ENCODE data around the gene MAL.
"Not testable (repeated sequence)": the region's sequence is repeated elsewhere in the genome, so short reads cannot be mapped to it uniquely, and the experiment has no call there.

The MAL gene

GRCh38 chr2:95091885-95092555, 66.5 kb downstream of the MAL start:
- Histone ChIP-seq H3K27ac (ENCODE audit: low read depth in 2 of 2, low read length in 2 of 2) (no peak overlapping the region), H3K4me3 (ENCODE audit: low read length in 2 of 2) (no peak overlapping the region), H3K9ac (ENCODE audit: low read depth in 1 of 2, low read length in 2 of 2) (no peak overlapping the region), H3K9me3 (ENCODE audit: control insufficient read depth in 2 of 2, low read length in 2 of 2) (no peaks in the 10 kb centered on the region), H3K4me1 (ENCODE audit: control insufficient read depth in 2 of 2, insufficient read depth in 2 of 2, low read length in 2 of 2) (no peaks in the 10 kb centered on the region), H3K27me3 (ENCODE audit: control insufficient read depth in 2 of 2, insufficient read depth in 2 of 2, low read length in 2 of 2) (no peaks in the 10 kb centered on the region), H3K36me3 (ENCODE audit: control insufficient read depth in 2 of 2, insufficient read depth in 2 of 2, low read length in 2 of 2) (peaks cover 45 to 54% of the 10 kb centered on the region in 2 donors)

DNA sequence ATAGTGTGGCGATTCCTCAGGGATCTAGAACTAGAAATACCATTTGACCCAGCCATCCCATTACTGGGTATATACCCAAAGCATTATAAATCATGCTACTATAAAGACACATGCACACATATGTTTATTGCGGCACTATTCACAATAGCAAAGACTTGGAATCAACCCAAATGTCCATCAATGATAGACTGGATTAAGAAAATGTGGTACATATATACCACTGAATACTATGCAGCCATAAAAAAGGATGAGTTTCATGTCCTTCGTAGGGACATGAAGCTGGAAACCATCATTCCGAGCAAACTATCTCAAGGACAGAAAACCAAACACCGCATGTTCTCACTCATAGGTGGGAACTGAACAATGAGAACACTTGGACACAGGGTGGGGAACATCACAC, 72.8 kb downstream of the MAL start:
- peaks cover 20 to 43% of the 10 kb centered on the region in 2 donors for H3K36me3 ChIP-seq (ENCODE audit: control insufficient read depth in 2 of 2, insufficient read depth in 2 of 2, low read length in 2 of 2)
- not testable (repeated sequence) for H3K27ac ChIP-seq (ENCODE audit: low read depth in 2 of 2, low read length in 2 of 2); H3K4me3 ChIP-seq (ENCODE audit: low read length in 2 of 2); H3K4me1 ChIP-seq (ENCODE audit: control insufficient read depth in 2 of 2, insufficient read depth in 2 of 2, low read length in 2 of 2); H3K9me3 ChIP-seq (ENCODE audit: control insufficient read depth in 2 of 2, low read length in 2 of 2); H3K9ac ChIP-seq (ENCODE audit: low read depth in 1 of 2, low read length in 2 of 2); H3K27me3 ChIP-seq (ENCODE audit: control insufficient read depth in 2 of 2, insufficient read depth in 2 of 2, low read length in 2 of 2)

GRCh38 chr2:95099910-95100309, 74.4 kb downstream of the MAL start:
- H3K27ac ChIP-seq (ENCODE audit: low read depth in 2 of 2, low read length in 2 of 2) = no peak overlapping the region
- H3K9me3 ChIP-seq (ENCODE audit: control insufficient read depth in 2 of 2, low read length in 2 of 2) = no peaks in the 10 kb centered on the region
- no peak overlapping the region for H3K4me3 ChIP-seq (ENCODE audit: low read length in 2 of 2)
- H3K27me3 ChIP-seq (ENCODE audit: control insufficient read depth in 2 of 2, insufficient read depth in 2 of 2, low read length in 2 of 2) = no peaks in the 10 kb centered on the region
- H3K9ac ChIP-seq (ENCODE audit: low read depth in 1 of 2, low read length in 2 of 2) = no peak overlapping the region
- no peaks in the 10 kb centered on the region for H3K4me1 ChIP-seq (ENCODE audit: control insufficient read depth in 2 of 2, insufficient read depth in 2 of 2, low read length in 2 of 2)
- peaks cover 30 to 52% of the 10 kb centered on the region in 2 donors for H3K36me3 ChIP-seq (ENCODE audit: control insufficient read depth in 2 of 2, insufficient read depth in 2 of 2, low read length in 2 of 2)
